ENCODE measurements around the gene PLLP.
"Not testable (repeated sequence)": the region's sequence is repeated elsewhere in the genome, so short reads cannot be mapped to it uniquely, and the experiment has no call there.

The PLLP gene

DNA sequence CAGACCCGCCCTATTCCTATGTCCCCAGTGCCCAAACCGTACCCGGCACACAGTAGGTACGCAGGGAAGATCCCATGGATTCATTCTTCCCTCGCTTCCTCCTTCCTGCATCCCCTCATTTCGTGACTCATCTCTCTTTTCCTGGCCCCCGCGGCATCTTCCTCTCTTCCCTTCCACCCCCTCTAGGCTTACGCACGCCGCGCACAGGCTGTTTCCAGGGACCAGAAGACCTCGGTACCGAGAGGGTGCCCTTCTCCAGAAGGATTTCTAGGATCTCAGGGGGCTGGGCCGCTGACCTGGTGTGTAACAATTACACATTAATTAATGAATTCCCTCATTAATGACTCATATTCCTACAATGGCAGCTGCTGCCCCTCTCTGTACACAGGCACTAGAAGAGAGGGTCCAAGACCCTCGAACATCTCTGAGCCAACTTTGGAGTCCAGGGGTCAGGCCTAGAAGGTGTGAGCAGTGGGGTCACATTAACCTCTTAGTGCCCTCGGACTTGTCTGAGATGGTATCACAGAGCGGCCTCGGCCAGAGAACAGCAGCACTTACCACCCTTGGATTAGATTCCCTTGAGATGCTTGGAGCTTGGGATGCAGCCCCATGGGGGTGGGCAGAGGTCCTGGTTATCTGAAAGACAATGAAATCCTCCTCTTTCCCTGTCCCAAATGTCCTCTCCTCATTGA lies 16.8 kb upstream of the PLLP start:
- DNase-seq, result no peak

DNA sequence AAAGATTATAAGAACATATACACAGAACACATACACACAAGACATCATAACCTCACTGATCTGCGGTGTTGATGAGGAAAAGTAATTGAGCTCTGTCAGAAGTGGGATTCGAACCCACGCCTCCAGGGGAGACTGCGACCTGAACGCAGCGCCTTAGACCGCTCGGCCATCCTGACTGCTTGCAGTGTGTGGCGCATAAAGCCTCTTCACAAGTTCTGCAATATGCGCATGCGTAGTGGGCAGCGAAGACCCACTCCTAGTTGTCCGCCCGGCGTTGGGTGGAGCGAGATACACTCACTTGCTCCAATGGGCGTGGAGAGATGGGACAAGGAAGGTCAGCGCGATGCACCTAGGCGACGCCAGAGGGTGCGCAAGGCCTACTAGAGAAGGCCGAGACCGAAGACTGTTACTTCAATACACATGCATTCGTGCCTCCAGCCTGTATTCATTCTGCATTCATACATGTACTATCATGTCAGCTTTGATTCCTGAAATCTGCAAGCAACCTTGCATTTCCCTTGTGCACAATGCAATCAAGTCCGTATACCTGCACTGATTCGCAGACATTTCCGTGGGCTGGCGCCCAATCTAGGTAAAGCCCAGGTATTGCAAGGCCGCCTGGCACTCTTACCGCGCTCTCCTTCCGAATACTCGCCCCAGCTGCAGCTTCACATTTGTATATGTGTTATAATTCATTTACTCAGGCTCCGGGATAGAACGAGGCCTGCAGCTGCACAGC lies 16.1 kb upstream of the PLLP start:
- DNase-seq, result peak; percentile 100

DNA sequence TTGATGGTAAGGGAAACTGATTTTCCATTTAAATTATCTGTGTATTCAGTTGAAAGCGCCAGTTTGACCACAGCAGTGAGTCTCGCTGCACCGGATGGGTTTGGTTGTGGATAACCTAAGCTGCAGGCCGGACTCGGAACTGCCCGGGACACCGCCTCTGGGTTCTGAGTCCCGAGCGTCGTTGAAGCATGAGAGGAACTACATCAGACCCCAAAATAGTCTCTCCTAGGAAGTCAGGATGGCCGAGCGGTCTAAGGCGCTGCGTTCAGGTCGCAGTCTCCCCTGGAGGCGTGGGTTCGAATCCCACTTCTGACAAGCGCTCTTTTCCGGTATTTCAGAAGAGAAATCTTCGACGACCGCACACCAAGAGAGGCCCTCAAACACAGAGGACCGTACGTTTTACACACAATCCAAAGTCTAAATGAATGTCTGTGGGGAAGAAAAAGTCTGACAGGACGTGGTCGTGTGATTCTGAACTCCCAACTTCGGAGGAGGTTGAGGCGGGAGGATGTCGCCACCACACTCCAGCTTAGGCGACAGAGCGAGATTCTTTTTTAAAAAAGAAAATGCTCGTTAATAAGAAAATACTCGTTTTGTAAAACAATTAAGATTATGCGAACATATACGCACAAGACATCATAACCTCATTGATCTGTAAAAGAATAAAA lies 15.4 kb upstream of the PLLP start:
- peak; percentile 92 for DNase-seq

DNA sequence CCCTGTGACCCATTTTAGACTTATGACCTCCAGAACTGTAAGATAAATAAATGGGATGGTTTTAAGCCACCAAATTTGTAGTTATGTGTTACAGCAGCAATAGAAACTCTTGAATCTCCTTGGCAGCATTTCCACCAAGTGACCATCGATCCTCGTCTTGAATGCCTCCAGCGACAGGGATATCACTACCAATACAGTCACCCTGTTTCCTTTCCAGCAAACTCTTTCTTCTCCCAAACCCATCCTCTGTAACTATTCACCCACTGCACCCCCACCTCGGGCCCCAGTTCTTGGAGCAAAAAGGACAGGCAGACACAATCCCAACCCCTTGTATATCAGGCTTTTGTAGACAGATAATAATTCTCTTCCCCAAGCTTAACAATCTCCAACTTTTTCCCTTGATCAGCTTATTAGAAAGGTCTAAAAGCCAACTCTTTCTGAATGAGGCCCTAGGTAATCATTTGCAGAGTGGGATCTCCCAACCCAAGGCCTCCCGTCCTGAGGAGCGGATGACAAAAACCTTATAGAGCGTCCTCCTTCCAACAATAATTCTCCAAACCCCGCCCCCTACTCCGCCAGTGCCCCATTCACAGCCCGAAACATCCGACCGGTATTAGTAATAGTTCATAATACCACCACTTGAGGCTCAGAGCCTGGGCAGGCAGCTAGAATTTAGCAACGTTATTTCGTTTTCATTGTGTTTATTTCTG lies 14.7 kb upstream of the PLLP start:
- no peak for DNase-seq

DNA sequence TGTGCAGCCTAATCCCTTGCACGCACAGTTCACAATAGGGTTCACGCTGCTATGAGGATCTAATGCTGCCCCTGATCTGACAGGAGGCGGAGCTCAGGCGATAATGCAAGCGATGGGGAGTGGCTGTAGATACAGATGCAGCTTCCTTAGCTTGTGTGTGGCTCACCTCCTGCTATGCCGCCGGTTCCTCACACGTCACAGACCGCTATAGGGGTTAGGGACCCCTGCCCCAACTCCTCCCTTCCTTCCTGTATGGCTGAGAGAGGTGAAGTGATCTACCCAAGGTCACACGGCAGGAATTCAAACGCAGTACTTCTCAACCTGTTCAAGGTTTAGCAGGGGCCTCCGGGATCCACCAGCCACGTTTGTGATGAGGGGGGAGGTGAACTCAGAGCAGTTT lies 13.4 kb upstream of the PLLP start:
- DNase-seq, result peak; percentile 76

DNA sequence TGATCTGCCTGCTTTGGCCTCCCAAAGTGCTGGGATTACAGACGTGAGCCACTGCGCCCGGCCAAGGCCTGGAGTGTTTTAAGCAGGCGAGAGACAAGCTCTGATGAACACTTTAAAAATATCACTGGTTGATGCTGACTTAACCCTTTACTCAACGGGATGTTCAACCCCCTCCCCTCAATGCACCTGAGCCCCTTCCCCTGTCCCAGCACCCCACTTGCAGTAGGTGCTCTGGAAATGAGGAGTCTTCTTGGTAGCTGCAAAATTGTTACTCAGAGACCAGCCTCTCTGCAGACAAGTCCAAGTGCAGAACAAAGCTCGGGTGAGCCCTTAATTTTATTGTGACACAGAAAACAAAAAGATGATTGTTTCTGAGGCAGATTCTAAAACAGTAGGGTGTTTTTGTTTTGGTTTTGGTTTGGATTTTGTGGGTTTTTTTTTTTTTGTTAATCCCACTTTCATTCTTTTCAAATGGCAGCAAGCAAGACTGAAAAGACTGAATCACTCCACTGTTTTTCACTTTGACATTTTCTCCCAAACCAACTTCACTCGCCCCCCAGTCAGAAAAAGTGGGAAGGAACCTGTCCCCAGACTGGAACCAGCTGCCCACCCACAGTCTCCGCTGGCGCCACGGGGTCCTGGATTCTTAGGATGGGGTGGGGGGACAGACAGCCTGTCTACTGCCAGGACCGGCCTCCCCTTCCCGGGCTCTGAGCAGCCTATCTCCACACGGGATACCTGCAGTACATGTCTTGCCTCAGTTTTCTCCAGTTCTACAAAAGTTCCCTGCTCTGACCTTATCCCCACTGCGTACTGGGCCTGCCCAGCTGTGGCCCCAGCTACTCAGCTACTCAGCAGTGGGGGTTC lies 5.2 kb upstream of the PLLP start:
- DNase-seq, result no peak

DNA sequence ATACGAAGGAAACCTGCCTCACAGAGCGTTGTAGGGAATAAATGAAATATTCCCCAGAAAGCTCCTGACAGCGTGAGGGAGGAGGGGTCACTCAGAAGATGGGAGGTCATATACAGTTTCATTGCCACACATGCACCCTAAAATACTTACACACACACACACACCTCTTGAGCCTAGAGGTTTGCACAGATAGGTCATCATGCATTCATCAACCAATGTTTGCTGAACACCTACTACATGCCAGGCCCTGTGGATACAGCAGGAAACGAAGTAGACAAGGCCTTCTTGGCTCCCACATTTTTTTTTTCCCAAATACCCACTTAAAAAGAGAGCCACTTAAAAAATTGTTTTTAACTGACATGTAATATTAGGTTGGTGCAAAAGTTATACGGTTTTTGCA lies 907 bp upstream of the PLLP start:
- no peak for DNase-seq

DNA sequence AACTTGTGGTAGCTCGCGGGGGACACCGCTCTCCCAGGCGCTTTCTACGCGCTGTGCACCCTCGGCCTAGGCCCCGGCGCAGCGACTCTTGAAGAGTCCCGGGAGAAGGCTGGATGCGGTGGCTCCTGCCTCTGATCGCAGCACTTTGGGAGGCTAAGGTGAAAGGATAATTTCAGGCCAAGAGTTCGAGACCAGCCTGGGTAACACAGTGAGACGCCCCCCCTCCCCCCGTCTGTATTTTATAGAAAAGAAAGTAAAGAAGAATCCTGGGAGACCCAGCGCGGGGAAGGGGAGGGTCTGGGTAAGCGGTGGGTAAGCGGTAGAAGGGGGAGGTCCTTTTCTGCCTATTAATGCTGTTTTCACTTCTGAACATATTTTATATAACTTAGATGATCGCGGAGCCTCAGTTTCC lies 486 bp upstream of the PLLP start:
- no peak for DNase-seq

DNA sequence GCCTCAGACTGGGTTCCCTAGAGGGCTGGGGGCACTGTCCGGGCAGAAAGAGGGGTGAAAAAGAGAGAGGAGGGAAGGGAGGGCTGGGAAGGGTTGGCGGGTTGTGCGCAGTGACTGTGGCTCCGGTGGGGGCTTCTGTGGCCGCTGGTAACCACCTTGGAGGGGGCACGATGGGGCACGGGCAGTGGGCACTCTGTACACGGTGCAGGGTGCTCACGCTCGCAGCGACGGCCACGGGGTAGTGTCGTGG lies 588 bp downstream of the PLLP start:
- no peak for DNase-seq

DNA sequence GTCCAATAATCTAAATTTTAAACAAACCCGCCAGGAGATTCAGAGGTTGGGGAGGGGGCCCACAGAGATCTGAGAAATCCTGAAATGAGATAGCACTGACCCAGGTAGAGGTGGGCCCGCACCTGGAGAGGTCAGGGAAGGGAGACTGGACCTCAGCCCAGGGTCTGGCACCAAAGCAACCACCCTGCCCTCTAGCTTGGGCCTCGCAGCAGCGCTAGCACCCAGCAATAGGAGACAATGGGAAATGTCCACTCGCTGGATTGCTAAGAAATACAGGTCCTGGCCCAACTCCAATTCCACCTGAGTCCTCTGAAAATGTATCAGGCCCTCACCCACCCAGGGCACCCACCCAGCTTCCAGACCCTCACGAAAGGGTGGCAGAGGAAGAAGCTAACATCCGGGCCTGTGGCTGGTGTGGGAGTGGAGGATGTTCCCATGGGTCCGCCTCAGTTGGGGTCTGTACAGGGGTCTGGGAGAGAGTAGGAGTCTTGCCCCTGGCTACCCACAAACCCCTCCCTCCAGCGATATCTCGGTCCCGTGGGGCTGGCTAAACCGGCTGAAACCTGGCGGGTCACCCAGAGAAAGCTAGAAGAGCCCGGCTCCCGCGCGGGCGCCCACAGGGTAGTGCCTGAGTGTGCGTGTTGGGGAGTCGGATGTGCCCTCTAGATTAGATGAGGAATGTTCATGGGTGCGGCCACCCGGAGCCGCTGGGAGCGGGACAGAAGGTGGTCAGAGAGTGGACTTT lies 1.1 kb downstream of the PLLP start:
- no peak for DNase-seq

DNA sequence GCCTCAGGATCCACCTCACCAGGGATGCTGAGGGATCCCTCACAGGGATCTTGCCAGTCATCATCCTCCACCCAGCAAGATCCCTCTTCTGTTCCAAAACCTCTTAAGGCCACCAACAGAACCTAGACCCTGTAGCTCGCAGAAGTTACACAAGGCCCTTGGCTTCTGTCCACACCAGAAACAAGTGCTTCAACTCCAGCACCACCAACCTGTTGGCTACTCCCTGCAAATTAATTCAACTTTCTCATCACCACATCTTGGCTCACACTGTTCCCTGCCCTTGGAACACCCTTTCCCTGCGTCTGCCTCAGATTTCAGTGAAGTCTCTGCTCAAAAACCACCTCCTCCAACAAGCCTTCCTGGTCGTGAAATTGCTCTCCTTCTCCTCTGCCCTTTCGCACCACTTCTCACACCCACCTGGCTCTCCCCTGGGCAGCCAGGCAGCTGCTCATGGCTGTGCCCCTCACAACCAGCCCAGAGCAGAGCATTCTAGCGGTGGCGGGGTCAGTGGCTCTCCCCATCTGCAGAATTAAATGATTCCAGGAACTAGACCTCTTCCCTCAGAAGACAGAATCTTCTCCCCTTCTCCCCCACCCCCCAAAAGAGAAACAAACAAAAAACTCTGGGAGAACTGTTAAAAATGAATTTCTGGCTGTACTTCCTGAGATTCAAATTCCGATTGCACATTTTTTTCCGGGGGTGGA lies 1.8 kb downstream of the PLLP start:
- DNase-seq, result no peak

DNA sequence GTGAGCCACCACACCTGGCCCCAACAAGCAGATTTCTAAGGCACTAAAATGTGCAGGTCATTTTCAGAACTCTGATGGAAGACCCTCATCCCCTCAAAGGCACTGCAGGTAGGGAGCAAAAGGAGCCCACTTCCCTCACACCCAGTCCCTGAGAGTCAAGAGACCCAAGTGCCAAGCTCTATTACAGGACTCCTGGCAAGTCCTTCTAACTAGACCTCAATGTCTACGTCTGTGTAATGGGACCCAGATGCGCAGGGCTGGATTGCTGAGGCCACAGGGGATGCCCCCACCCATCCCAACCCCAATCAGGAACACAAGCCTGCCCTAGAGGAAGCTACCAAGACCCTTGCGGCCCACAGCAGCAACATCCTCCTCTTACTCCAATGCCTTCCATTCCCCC lies 2.7 kb downstream of the PLLP start:
- DNase-seq, result no peak

DNA sequence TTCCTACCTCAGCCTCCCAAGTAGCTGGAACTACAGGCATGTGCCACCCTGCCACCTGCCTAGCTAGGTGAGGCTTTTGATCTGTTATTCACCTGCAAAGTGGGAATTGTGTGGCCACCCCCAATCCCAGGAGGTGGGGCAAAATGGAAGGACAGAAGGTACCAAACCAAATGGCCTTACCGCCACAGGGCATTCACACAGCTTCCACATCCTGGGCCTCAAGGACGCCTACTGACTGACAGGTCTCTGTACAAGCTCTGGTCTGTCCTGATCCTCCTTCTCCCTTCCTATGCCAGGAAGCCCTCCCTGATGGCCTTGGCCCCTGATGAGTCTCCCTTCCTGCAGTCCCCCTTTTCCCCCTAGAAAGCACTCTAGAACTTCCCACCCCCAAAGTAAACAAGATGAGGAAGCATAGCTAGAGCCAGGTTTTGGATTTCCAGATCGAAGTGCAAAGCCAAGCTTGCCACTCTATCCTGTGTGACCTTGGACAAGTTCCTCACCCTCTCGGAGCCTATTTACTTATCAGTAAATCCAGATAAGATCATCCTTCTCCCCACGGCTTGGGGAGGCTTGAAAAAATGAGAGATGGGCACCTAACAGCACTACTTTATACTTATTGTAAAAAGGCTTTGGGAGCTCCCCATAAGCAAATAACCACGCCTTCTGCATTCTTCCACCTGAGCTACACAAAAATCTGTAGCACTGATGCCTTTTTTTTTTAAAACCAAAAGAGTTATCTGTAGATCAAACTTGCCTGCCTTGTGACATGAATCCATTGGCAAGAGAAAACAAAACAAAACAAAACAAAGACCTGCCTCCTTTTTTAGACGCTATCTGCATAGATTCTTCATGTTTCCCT lies 4.5 kb downstream of the PLLP start:
- no peak for DNase-seq

DNA sequence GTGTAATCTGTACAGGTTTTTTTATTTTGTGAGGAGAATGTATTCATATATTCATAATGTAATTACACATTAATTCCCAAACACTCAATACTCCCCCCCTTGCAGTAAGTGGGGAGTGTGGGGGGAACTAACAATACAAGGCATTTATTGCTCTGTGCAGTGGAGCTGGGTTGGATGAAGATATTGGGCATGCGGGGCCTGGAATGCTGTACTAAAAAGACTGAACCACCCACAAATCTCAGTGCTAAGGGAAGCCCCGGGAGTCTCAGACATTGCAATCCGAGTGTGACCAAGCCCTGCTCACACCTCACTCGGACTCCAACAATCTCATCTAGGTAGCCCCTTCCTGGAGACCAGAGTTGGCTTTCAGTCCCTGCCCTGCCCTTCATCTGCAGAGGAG lies 6.0 kb downstream of the PLLP start:
- DNase-seq, result no peak

DNA sequence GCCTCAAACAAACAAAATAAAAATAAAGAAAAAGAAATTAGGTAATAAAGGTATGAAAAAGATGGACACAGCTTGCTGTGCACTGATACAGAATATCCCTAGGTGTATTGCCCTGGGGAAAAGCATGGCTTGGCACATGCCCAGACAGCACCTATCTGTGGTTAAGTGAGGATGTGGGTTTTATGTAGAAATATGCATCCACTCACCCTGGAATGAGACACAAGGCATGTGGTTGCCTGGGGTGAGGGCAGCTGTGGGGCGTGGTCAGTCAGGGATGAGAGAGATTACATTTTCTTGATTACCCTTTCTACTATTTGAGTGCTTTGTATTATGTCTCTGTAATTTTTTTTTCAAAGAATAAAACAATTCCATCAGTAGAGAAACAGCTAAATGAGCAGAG lies 6.9 kb downstream of the PLLP start:
- DNase-seq, result peak; percentile 64

DNA sequence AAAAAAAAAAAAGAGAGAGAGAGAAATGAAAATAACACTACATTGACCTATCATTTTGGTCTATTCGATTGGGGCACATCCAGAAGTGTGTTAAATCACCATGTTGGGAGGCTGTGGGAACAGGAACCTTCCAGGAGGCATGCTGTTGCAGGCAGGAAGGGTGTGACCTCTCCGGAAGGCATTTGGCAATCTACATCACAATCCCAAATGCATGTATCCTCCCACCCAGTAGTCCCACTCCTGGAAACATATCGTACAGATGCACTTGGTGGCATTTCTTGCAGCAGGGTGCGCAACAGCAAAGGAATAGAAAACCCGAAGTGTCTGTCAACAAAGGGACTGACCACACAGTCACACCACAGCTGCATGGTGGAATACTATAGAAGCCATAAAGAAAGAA lies 7.9 kb downstream of the PLLP start:
- no peak for DNase-seq

DNA sequence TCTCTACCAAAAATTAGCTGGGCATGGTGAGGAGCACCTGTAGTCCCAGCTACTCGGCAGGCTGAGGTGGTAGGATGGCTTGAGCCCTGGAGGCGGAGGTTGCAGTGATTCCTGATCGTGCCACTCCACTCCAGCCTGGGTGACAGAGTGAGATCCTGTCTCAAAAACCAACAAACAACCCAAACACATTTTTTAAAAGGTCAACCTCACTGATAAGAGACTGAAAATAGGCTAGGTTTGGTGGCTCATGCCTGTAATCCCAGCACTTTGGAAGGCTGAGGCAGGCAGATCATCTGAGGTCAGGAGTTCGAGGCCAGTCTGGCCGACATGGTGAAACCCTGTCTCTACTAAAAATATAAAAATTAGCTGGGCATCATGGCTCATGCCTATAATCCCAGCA lies 8.5 kb downstream of the PLLP start:
- DNase-seq, result not testable (repeated sequence)

DNA sequence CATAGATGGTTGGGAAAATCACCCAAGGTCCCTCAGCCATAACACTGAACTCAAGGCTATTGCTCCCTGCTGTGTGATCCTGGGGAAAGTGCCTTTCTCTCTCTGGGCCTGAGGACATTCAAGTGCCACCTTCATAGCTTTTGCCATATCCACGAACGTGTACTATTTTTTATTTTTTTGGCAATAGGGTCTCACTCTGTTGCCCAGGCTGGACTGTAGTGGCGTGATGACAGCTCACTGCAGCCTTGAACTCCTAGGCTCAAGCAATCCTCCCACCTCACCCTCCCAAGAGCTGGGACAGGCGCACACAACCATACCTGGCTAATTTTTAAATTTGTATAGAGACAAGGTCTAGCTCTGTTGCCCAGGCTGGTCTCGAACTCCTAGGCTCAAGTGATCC lies 10.6 kb downstream of the PLLP start:
- no peak for DNase-seq

DNA sequence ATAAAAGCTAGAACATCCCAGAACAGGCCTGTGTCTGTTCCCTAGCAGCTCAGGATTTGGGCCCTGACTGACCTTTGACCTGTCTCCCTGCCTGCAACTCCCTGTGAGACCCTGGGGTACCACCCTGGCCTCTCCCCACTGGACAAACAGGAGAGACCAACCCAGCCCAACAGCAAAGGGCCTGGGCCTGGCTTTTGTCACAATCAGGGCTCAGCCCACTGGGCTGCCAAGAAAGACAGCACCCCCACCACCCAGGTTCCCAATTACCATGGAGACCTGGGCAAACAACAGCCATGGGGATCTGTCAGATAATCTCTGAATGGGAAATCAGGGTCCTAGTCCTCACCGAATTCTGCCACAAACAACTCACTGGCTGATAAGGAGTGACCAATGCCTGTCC lies 11.1 kb downstream of the PLLP start:
- DNase-seq, result no peak

DNA sequence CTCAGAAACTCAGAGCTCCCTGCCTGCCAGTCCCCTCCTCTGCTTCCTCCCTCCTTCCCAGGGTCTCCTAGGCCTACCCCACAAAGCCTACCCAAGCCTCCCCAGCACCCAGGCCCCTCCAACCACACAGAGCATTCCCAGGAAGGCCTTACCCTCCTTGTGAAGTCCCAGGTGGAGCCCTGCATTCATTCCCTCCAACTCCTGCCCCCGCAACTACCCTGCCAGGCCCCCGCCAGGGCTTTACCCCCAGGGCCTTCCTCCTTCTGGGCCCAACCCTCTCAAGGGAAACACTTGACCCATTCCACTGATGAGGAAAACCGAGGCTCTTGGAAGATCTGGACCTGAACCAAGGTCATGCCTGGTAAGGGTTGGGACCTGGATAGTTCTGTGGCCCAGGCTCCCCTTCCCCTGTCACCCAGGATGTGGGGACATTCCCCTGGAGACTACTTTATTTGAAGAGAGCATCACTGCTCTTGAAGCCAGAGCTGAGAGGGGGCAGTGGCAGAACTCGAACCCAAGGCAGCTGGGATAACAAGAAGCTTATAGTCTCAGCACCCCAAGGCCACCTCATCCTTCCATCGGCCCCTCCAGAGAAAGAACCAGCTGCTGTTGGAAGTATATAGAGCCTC lies 12.5 kb downstream of the PLLP start:
- no peak for DNase-seq
